ENCODE measurements around the gene CALHM5.

Gene CALHM5

GRCh38 chr6:116550796-116551195 is 39.4 kb downstream of the CALHM5 start:
- no peak overlapping the region for H3K27ac ChIP-seq (ENCODE audit: low read length)
- H3K4me3 ChIP-seq (ENCODE audit: low read length in 2 of 2): no peak overlapping the region
- no peak overlapping the region for H3K9ac ChIP-seq (ENCODE audit: low read length in 2 of 2)
- H3K36me3 ChIP-seq (ENCODE audit: control insufficient read depth in 2 of 2, insufficient read depth in 2 of 2, low read length in 2 of 2): no peaks in the 10 kb centered on the region
- H3K4me1 ChIP-seq (ENCODE audit: control insufficient read depth, insufficient read depth, low read length): no peaks in the 10 kb centered on the region
- no peaks in the 10 kb centered on the region for H3K27me3 ChIP-seq (ENCODE audit: control insufficient read depth in 1 of 2, insufficient read depth in 2 of 2, low read length in 2 of 2)
- no peaks in the 10 kb centered on the region for H3K9me3 ChIP-seq (ENCODE audit: control insufficient read depth in 2 of 2, low read length in 2 of 2)

- H3K4me3 ChIP-seq (ENCODE audit: low read length in 2 of 2): no peak within 1 kb of the TSS
These were observed 42.0 kb downstream of the CALHM5 start, which contains the start of gene CALHM4 for GRCh38 chr6:116553451-116553850. TSS of gene CALHM4 (plus strand) at chr6:116553751. CDS start at chr6:116553794, 43 bp downstream.

GRCh38 chr6:116556065-116556464 is 44.6 kb downstream of the CALHM5 start:
- Histone ChIP-seq H3K27ac (ENCODE audit: low read length) (no peak overlapping the region), H3K9ac (ENCODE audit: low read length in 2 of 2) (no peak overlapping the region), H3K4me1 (ENCODE audit: control insufficient read depth, insufficient read depth, low read length) (no peaks in the 10 kb centered on the region), H3K36me3 (ENCODE audit: control insufficient read depth in 2 of 2, insufficient read depth in 2 of 2, low read length in 2 of 2) (no peaks in the 10 kb centered on the region), H3K9me3 (ENCODE audit: control insufficient read depth in 2 of 2, low read length in 2 of 2) (no peaks in the 10 kb centered on the region), H3K4me3 (ENCODE audit: low read length in 2 of 2) (no peak overlapping the region), H3K27me3 (ENCODE audit: control insufficient read depth in 1 of 2, insufficient read depth in 2 of 2, low read length in 2 of 2) (no peaks in the 10 kb centered on the region)

More at GRCh38 chr6:116553451-116553850, 42.0 kb downstream of the CALHM5 start, which contains the start of gene CALHM4:
- Histone ChIP-seq H3K4me1 (ENCODE audit: control insufficient read depth, insufficient read depth, low read length) (no peaks in the 10 kb centered on the region), H3K9me3 (ENCODE audit: control insufficient read depth in 2 of 2, low read length in 2 of 2) (no peaks in the 10 kb centered on the region), H3K36me3 (ENCODE audit: control insufficient read depth in 2 of 2, insufficient read depth in 2 of 2, low read length in 2 of 2) (no peaks in the 10 kb centered on the region), H3K27ac (ENCODE audit: low read length) (no peak within 1 kb of the TSS), H3K27me3 (ENCODE audit: control insufficient read depth in 1 of 2, insufficient read depth in 2 of 2, low read length in 2 of 2) (no peaks in the 10 kb centered on the region), H3K9ac (ENCODE audit: low read length in 2 of 2) (no peak within 1 kb of the TSS)

GRCh38 chr6:116556814-116557415 is 45.5 kb downstream of the CALHM5 start:
- Histone ChIP-seq H3K9ac (ENCODE audit: low read length in 2 of 2) (no peak overlapping the region), H3K9me3 (ENCODE audit: control insufficient read depth in 2 of 2, low read length in 2 of 2) (no peaks in the 10 kb centered on the region), H3K27ac (ENCODE audit: low read length) (no peak overlapping the region), H3K4me3 (ENCODE audit: low read length in 2 of 2) (no peak overlapping the region), H3K27me3 (ENCODE audit: control insufficient read depth in 1 of 2, insufficient read depth in 2 of 2, low read length in 2 of 2) (no peaks in the 10 kb centered on the region), H3K4me1 (ENCODE audit: control insufficient read depth, insufficient read depth, low read length) (no peaks in the 10 kb centered on the region), H3K36me3 (ENCODE audit: control insufficient read depth in 2 of 2, insufficient read depth in 2 of 2, low read length in 2 of 2) (no peaks in the 10 kb centered on the region)

- Histone ChIP-seq H3K9ac (ENCODE audit: low read length in 2 of 2) (no peak overlapping the region), H3K36me3 (ENCODE audit: control insufficient read depth in 2 of 2, insufficient read depth in 2 of 2, low read length in 2 of 2) (no peaks in the 10 kb centered on the region), H3K9me3 (ENCODE audit: control insufficient read depth in 2 of 2, low read length in 2 of 2) (no peaks in the 10 kb centered on the region), H3K27ac (ENCODE audit: low read length) (no peak overlapping the region), H3K4me1 (ENCODE audit: control insufficient read depth, insufficient read depth, low read length) (no peaks in the 10 kb centered on the region), H3K4me3 (ENCODE audit: low read length in 2 of 2) (no peak overlapping the region), H3K27me3 (ENCODE audit: control insufficient read depth in 1 of 2, insufficient read depth in 2 of 2, low read length in 2 of 2) (no peaks in the 10 kb centered on the region)
These were observed 46.5 kb downstream of the CALHM5 start for GRCh38 chr6:116557893-116558292.

GRCh38 chr6:116560130-116560529 is 48.7 kb downstream of the CALHM5 start:
- H3K9me3 ChIP-seq (ENCODE audit: control insufficient read depth in 2 of 2, low read length in 2 of 2): no peaks in the 10 kb centered on the region
- no peaks in the 10 kb centered on the region for H3K36me3 ChIP-seq (ENCODE audit: control insufficient read depth in 2 of 2, insufficient read depth in 2 of 2, low read length in 2 of 2)
- peaks cover 3% of the 10 kb centered on the region for H3K4me1 ChIP-seq (ENCODE audit: control insufficient read depth, insufficient read depth, low read length)
- H3K27ac ChIP-seq (ENCODE audit: low read length): no peak overlapping the region
- H3K4me3 ChIP-seq (ENCODE audit: low read length in 2 of 2): no peak overlapping the region
- H3K9ac ChIP-seq (ENCODE audit: low read length in 2 of 2): no peak overlapping the region
- H3K27me3 ChIP-seq (ENCODE audit: control insufficient read depth in 1 of 2, insufficient read depth in 2 of 2, low read length in 2 of 2): no peaks in the 10 kb centered on the region

- Histone ChIP-seq H3K4me3 (ENCODE audit: low read length in 2 of 2) (peak overlapping the region; percentile 31 to 59), H3K36me3 (ENCODE audit: control insufficient read depth in 2 of 2, insufficient read depth in 2 of 2, low read length in 2 of 2) (no peaks in the 10 kb centered on the region), H3K27ac (ENCODE audit: low read length) (no peak overlapping the region), H3K27me3 (ENCODE audit: control insufficient read depth in 1 of 2, insufficient read depth in 2 of 2, low read length in 2 of 2) (no peaks in the 10 kb centered on the region), H3K9ac (ENCODE audit: low read length in 2 of 2) (peak overlapping the region; percentile 18 to 21), H3K4me1 (ENCODE audit: control insufficient read depth, insufficient read depth, low read length) (peaks cover 7% of the 10 kb centered on the region), H3K9me3 (ENCODE audit: control insufficient read depth in 2 of 2, low read length in 2 of 2) (no peaks in the 10 kb centered on the region)
These were observed 50.1 kb downstream of the CALHM5 start for GRCh38 chr6:116561377-116562018.

- Histone ChIP-seq H3K36me3 (ENCODE audit: control insufficient read depth in 2 of 2, insufficient read depth in 2 of 2, low read length in 2 of 2) (no peaks in the 10 kb centered on the region), H3K27me3 (ENCODE audit: control insufficient read depth in 1 of 2, insufficient read depth in 2 of 2, low read length in 2 of 2) (no peaks in the 10 kb centered on the region), H3K9me3 (ENCODE audit: control insufficient read depth in 2 of 2, low read length in 2 of 2) (no peaks in the 10 kb centered on the region), H3K9ac (ENCODE audit: low read length in 2 of 2) (peak overlapping the region in 1 of 2 donors; percentile 18), H3K4me1 (ENCODE audit: control insufficient read depth, insufficient read depth, low read length) (peaks cover 7% of the 10 kb centered on the region), H3K4me3 (ENCODE audit: low read length in 2 of 2) (no peak overlapping the region), H3K27ac (ENCODE audit: low read length) (no peak overlapping the region)
These were observed 50.6 kb downstream of the CALHM5 start for GRCh38 chr6:116562019-116562403.

GRCh38 chr6:116562614-116563013 is 51.2 kb downstream of the CALHM5 start:
- no peak overlapping the region for H3K4me3 ChIP-seq (ENCODE audit: low read length in 2 of 2)
- H3K27me3 ChIP-seq (ENCODE audit: control insufficient read depth in 1 of 2, insufficient read depth in 2 of 2, low read length in 2 of 2): no peaks in the 10 kb centered on the region
- no peaks in the 10 kb centered on the region for H3K9me3 ChIP-seq (ENCODE audit: control insufficient read depth in 2 of 2, low read length in 2 of 2)
- H3K4me1 ChIP-seq (ENCODE audit: control insufficient read depth, insufficient read depth, low read length): peaks cover 7% of the 10 kb centered on the region
- H3K9ac ChIP-seq (ENCODE audit: low read length in 2 of 2): no peak overlapping the region
- no peaks in the 10 kb centered on the region for H3K36me3 ChIP-seq (ENCODE audit: control insufficient read depth in 2 of 2, insufficient read depth in 2 of 2, low read length in 2 of 2)
- no peak overlapping the region for H3K27ac ChIP-seq (ENCODE audit: low read length)

- Histone ChIP-seq H3K36me3 (ENCODE audit: control insufficient read depth in 2 of 2, insufficient read depth in 2 of 2, low read length in 2 of 2) (no peaks in the 10 kb centered on the region), H3K4me3 (ENCODE audit: low read length in 2 of 2) (no peak overlapping the region), H3K4me1 (ENCODE audit: control insufficient read depth, insufficient read depth, low read length) (peaks cover 7% of the 10 kb centered on the region), H3K27me3 (ENCODE audit: control insufficient read depth in 1 of 2, insufficient read depth in 2 of 2, low read length in 2 of 2) (no peaks in the 10 kb centered on the region), H3K9me3 (ENCODE audit: control insufficient read depth in 2 of 2, low read length in 2 of 2) (no peaks in the 10 kb centered on the region), H3K9ac (ENCODE audit: low read length in 2 of 2) (no peak overlapping the region), H3K27ac (ENCODE audit: low read length) (no peak overlapping the region)
These were observed 52.4 kb downstream of the CALHM5 start for GRCh38 chr6:116563830-116564229.

- H3K27me3 ChIP-seq (ENCODE audit: control insufficient read depth in 1 of 2, insufficient read depth in 2 of 2, low read length in 2 of 2): no peaks in the 10 kb centered on the region
- peaks cover 7% of the 10 kb centered on the region for H3K4me1 ChIP-seq (ENCODE audit: control insufficient read depth, insufficient read depth, low read length)
- H3K4me3 ChIP-seq (ENCODE audit: low read length in 2 of 2): peak overlapping the region in 1 of 2 donors; percentile 71
- H3K36me3 ChIP-seq (ENCODE audit: control insufficient read depth in 2 of 2, insufficient read depth in 2 of 2, low read length in 2 of 2): no peaks in the 10 kb centered on the region
- H3K9ac ChIP-seq (ENCODE audit: low read length in 2 of 2): no peak overlapping the region
- no peaks in the 10 kb centered on the region for H3K9me3 ChIP-seq (ENCODE audit: control insufficient read depth in 2 of 2, low read length in 2 of 2)
- no peak overlapping the region for H3K27ac ChIP-seq (ENCODE audit: low read length)
These were observed 52.9 kb downstream of the CALHM5 start for GRCh38 chr6:116564311-116564710.

Measured in stomach smooth muscle (tissue), 2 donors.